ENCODE measurements around the gene FBLN7. TPM values are rescaled to one million over a fixed set of nuclear protein-coding genes. Genes with fewer than 3 reads are reported as not detected.
"Not testable (repeated sequence)": the region's sequence is repeated elsewhere in the genome, so short reads cannot be mapped to it uniquely, and the experiment has no call there.

Gene FBLN7
- total RNA-seq, 1 experiment from 2014 or later: not detected

GRCh38 chr2:112139033-112139614 is 939 bp downstream of the FBLN7 start:
- in situ Hi-C loops (cut with HindIII; ENCODE audit: low pct_unique_long_range_greater_than_20kb, low sequenced_read_pairs); DNase-seq (ENCODE audit: low read depth, low spot score): not testable (repeated sequence)

- DNase-seq (ENCODE audit: low read depth, low spot score); in situ Hi-C loops (cut with HindIII; ENCODE audit: low pct_unique_long_range_greater_than_20kb, low sequenced_read_pairs): not testable (repeated sequence)
Measured at GRCh38 chr2:112139661-112140204, 1.5 kb downstream of the FBLN7 start.

- in situ Hi-C loops (cut with HindIII; ENCODE audit: low pct_unique_long_range_greater_than_20kb, low sequenced_read_pairs): no loop called here
- DNase-seq (ENCODE audit: low read depth, low spot score): no peak
Measured at GRCh38 chr2:112140205-112140802, 2.1 kb downstream of the FBLN7 start.

GRCh38 chr2:112140899-112141625 is 2.9 kb downstream of the FBLN7 start:
- in situ Hi-C loops (cut with HindIII; ENCODE audit: low pct_unique_long_range_greater_than_20kb, low sequenced_read_pairs): no loop called here
- no peak for DNase-seq (ENCODE audit: low read depth, low spot score)

- no peak for DNase-seq (ENCODE audit: low read depth, low spot score)
- in situ Hi-C loops (cut with HindIII; ENCODE audit: low pct_unique_long_range_greater_than_20kb, low sequenced_read_pairs): no loop called here
Measured at GRCh38 chr2:112141626-112142007, 3.4 kb downstream of the FBLN7 start.

GRCh38 chr2:112142525-112143078 is 4.4 kb downstream of the FBLN7 start:
- in situ Hi-C loops (cut with HindIII; ENCODE audit: low pct_unique_long_range_greater_than_20kb, low sequenced_read_pairs): no loop called here
- no peak for DNase-seq (ENCODE audit: low read depth, low spot score)

- in situ Hi-C loops (cut with HindIII; ENCODE audit: low pct_unique_long_range_greater_than_20kb, low sequenced_read_pairs): no loop called here
- no peak for DNase-seq (ENCODE audit: low read depth, low spot score)
Measured at GRCh38 chr2:112143150-112143549, 5.0 kb downstream of the FBLN7 start.

GRCh38 chr2:112144966-112145365 is 6.8 kb downstream of the FBLN7 start:
- in situ Hi-C loops (cut with HindIII; ENCODE audit: low pct_unique_long_range_greater_than_20kb, low sequenced_read_pairs): no loop called here
- no peak for DNase-seq (ENCODE audit: low read depth, low spot score)

- in situ Hi-C loops (cut with HindIII; ENCODE audit: low pct_unique_long_range_greater_than_20kb, low sequenced_read_pairs): no loop called here
- DNase-seq (ENCODE audit: low read depth, low spot score): no peak
Measured at GRCh38 chr2:112147382-112148168, 9.4 kb downstream of the FBLN7 start.

GRCh38 chr2:112148477-112148876 is 10.3 kb downstream of the FBLN7 start:
- DNase-seq (ENCODE audit: low read depth, low spot score): no peak
- in situ Hi-C loops (cut with HindIII; ENCODE audit: low pct_unique_long_range_greater_than_20kb, low sequenced_read_pairs): no loop called here

GRCh38 chr2:112149194-112149593 is 11.0 kb downstream of the FBLN7 start:
- in situ Hi-C loops (cut with HindIII; ENCODE audit: low pct_unique_long_range_greater_than_20kb, low sequenced_read_pairs): no loop called here
- no peak for DNase-seq (ENCODE audit: low read depth, low spot score)

GRCh38 chr2:112149866-112150435 is 11.8 kb downstream of the FBLN7 start:
- in situ Hi-C loops (cut with HindIII; ENCODE audit: low pct_unique_long_range_greater_than_20kb, low sequenced_read_pairs): no loop called here
- no peak for DNase-seq (ENCODE audit: low read depth, low spot score)

- in situ Hi-C loops (cut with HindIII; ENCODE audit: low pct_unique_long_range_greater_than_20kb, low sequenced_read_pairs): no loop called here
- peak; percentile 37 for DNase-seq (ENCODE audit: low read depth, low spot score)
Measured at GRCh38 chr2:112150447-112150846, 12.3 kb downstream of the FBLN7 start.

- no peak for DNase-seq (ENCODE audit: low read depth, low spot score)
- in situ Hi-C loops (cut with HindIII; ENCODE audit: low pct_unique_long_range_greater_than_20kb, low sequenced_read_pairs): no loop called here
Measured at GRCh38 chr2:112150851-112151250, 12.7 kb downstream of the FBLN7 start.

GRCh38 chr2:112151271-112151670 is 13.1 kb downstream of the FBLN7 start:
- no peak for DNase-seq (ENCODE audit: low read depth, low spot score)
- in situ Hi-C loops (cut with HindIII; ENCODE audit: low pct_unique_long_range_greater_than_20kb, low sequenced_read_pairs): no loop called here

- no peak for DNase-seq (ENCODE audit: low read depth, low spot score)
- in situ Hi-C loops (cut with HindIII; ENCODE audit: low pct_unique_long_range_greater_than_20kb, low sequenced_read_pairs): no loop called here
Measured at GRCh38 chr2:112151701-112152440, 13.7 kb downstream of the FBLN7 start.

Data from SK-MEL-5 (cell line).